ENCODE data around the gene VAMP2. TPM values are rescaled to one million over a fixed set of nuclear protein-coding genes. Genes with fewer than 3 reads are reported as not detected.
"Not testable (repeated sequence)": the region's sequence is repeated elsewhere in the genome, so short reads cannot be mapped to it uniquely, and the experiment has no call there.

The VAMP2 gene
- total RNA-seq, 4 donors from 2014 or later: 43.5 to 58.9 (median 49.3) TPM

GRCh38 chr17:8176998-8177731 lies 14.4 kb upstream of the VAMP2 start:
- 73 to 81% methylated on average over 19 of the region's 19 CpGs for WGBS, 2 donors

GRCh38 chr17:8176197-8176940 lies 13.6 kb upstream of the VAMP2 start, which contains the start of gene TMEM107:
TMEM107 (minus strand) TSS chr17:8176380; CDS start chr17:8176286, 94 bp downstream.
- WGBS, 2 donors: 1 to 3% methylated on average over 35 to 54 of the region's 56 CpGs
- DNase-seq (ENCODE audit: low spot score in 2 of 2): peak; percentile 88 to 97

More at GRCh38 chr17:8176998-8177731, 14.4 kb upstream of the VAMP2 start:
- intact Hi-C loops (cut with DNase I; ENCODE audit: low total_unique reads): no loop called here
- no peak for TF ChIP-seq CTCF (IDR thresholded peaks at IDR 0.05)
- no peak for TF ChIP-seq POLR2A (IDR thresholded peaks at IDR 0.05)
- DNase-seq (ENCODE audit: low spot score in 2 of 2): no peak
- no peak overlapping the region for H3K4me3 ChIP-seq (ENCODE audit: low read depth, poor library complexity, severe bottlenecking)

GRCh38 chr17:8175795-8176196 lies 13.0 kb upstream of the VAMP2 start:
- intact Hi-C loops (cut with DNase I; ENCODE audit: low total_unique reads): no loop called here
- DNase-seq (ENCODE audit: low spot score in 2 of 2): peak in 1 of 2 donors; percentile 84
- peak overlapping the region; percentile 24 for H3K4me3 ChIP-seq (ENCODE audit: low read depth, poor library complexity, severe bottlenecking)
- TF ChIP-seq POLR2A (IDR thresholded peaks at IDR 0.05) (no peak), CTCF (IDR thresholded peaks at IDR 0.05) (no peak)
- WGBS, 2 donors: 4 to 7% methylated on average over 11 of the region's 11 CpGs

More at GRCh38 chr17:8176197-8176940, 13.6 kb upstream of the VAMP2 start, which contains the start of gene TMEM107:
- TF ChIP-seq POLR2A (IDR thresholded peaks at IDR 0.05) (no peak), CTCF (IDR thresholded peaks at IDR 0.05) (no peak)
- intact Hi-C loops (cut with DNase I; ENCODE audit: low total_unique reads): no loop called here
- H3K4me3 ChIP-seq (ENCODE audit: low read depth, poor library complexity, severe bottlenecking): peak within 1 kb of the TSS; percentile 24

GRCh38 chr17:8173871-8174322 lies 11.1 kb upstream of the VAMP2 start:
- no peak for DNase-seq (ENCODE audit: low spot score in 2 of 2)
- TF ChIP-seq CTCF (IDR thresholded peaks at IDR 0.05) (no peak), POLR2A (IDR thresholded peaks at IDR 0.05) (no peak)
- H3K4me3 ChIP-seq (ENCODE audit: low read depth, poor library complexity, severe bottlenecking): no peak overlapping the region
- WGBS, 2 donors: 4 to 5% methylated on average over 14 of the region's 14 CpGs
- intact Hi-C loops (cut with DNase I; ENCODE audit: low total_unique reads): no loop called here

GRCh38 chr17:8173056-8173870 lies 10.5 kb upstream of the VAMP2 start:
- 0% methylated on average over 23 of the region's 23 CpGs for WGBS, 2 donors
- intact Hi-C loops (cut with DNase I; ENCODE audit: low total_unique reads): no loop called here
- TF ChIP-seq CTCF (IDR thresholded peaks at IDR 0.05) (no peak), POLR2A (IDR thresholded peaks at IDR 0.05) (peak in 1 of 2 donors; percentile 96)
- H3K4me3 ChIP-seq (ENCODE audit: low read depth, poor library complexity, severe bottlenecking): no peak overlapping the region
- DNase-seq (ENCODE audit: low spot score in 2 of 2): peak; percentile 86 to 95

GRCh38 chr17:8170186-8170585 lies 7.4 kb upstream of the VAMP2 start:
- DNase-seq (ENCODE audit: low spot score in 2 of 2); intact Hi-C loops (cut with DNase I; ENCODE audit: low total_unique reads); H3K4me3 ChIP-seq (ENCODE audit: low read depth, poor library complexity, severe bottlenecking): not testable (repeated sequence)
- 88 to 90% methylated on average over 19 of the region's 19 CpGs for WGBS, 2 donors
